T-cell (primary cell): Measurements from ENCODE around the gene SSC4D. TPM values are rescaled to one million over a fixed set of nuclear protein-coding genes. Genes with fewer than 3 reads are reported as not detected.
"Not testable (repeated sequence)": the region's sequence is repeated elsewhere in the genome, so short reads cannot be mapped to it uniquely, and the experiment has no call there.

Experiments
- ATAC-seq, 4 experiments: fragments of 200-7000 bp in 3 of 4; fragments of 150-1000 bp in 1 of 4; cut with Tn5 transposase; replicated peaks in 1 of 4; 1 replicate in 3 of 4; 2 replicates in 1 of 4; pipeline ENCODE4 v1.10.0; 2021; ENCODE audit warnings: moderate library complexity in 3 of 4, mild to moderate bottlenecking in 2 of 4, moderate number of reproducible peaks in 1 of 4
- CTCF ChIA-PET, 2 donors: fragments of 300-600 bp; sonication (Branson Sonifier 250); formaldehyde crosslinking; loops; one replicate each; lab custom pipeline; 2022; ENCODE audit warnings: antibody characterized with exemption in 2 of 2; lab: Charles Lee
- POLR2A ChIA-PET, 2 donors: fragments of 300-600 bp; sonication (Branson Sonifier 250); formaldehyde crosslinking; loops; one replicate each; lab custom pipeline; 2022; ENCODE audit warnings: antibody characterized with exemption in 2 of 2; lab: Charles Lee
- DNase-seq, 35 experiments: peaks; one replicate each; pipeline versions ENCODE4 v3.0.0 to v3.0.0-alpha.2; 2013 to 2023
- H3K27ac ChIP-seq: one replicate; pipeline ENCODE4 v1.5.1; 2013; ENCODE audit warnings: low read length
- H3K27me3 ChIP-seq, 2 experiments: replicated peaks in 1 of 2; 1 replicate in 1 of 2; 2 replicates in 1 of 2; pipeline versions ENCODE4 v1.6.1 to v1.7.0; 2013; ENCODE audit warnings: low read length in 1 of 2, mixed read lengths in 1 of 2; ENCODE audit not compliant: control insufficient read depth in 2 of 2, insufficient read depth in 2 of 2; ENCODE audit errors: extremely low read depth in 1 of 2
- H3K36me3 ChIP-seq, 2 donors: 1 replicate in 1 of 2; 2 replicates in 1 of 2; pipeline versions ENCODE4 v1.6.1 to v1.7.0; 2013; ENCODE audit warnings: low read length in 1 of 2; ENCODE audit not compliant: control insufficient read depth in 2 of 2, insufficient read depth in 1 of 2; ENCODE audit errors: extremely low read depth in 1 of 2
- H3K4me1 ChIP-seq, 2 experiments: 1 replicate in 1 of 2; 2 replicates in 1 of 2; pipeline versions ENCODE4 v1.6.1 to v1.7.0; 2013; ENCODE audit warnings: low read length in 2 of 2, mixed read lengths in 1 of 2; ENCODE audit not compliant: insufficient read depth in 2 of 2, control insufficient read depth in 1 of 2; ENCODE audit errors: extremely low read depth in 1 of 2
- H3K4me3 ChIP-seq, 2 donors: 1 replicate in 1 of 2; 2 replicates in 1 of 2; pipeline versions ENCODE4 v1.5.1 to v1.7.0; 2013; ENCODE audit warnings: mild to moderate bottlenecking in 2 of 2, low read length in 1 of 2, moderate library complexity in 1 of 2; ENCODE audit not compliant: control insufficient read depth in 1 of 2; ENCODE audit errors: extremely low read depth in 1 of 2
- H3K9me3 ChIP-seq: 2 replicates; pipeline ENCODE4 v1.7.0; 2013
- H3K27ac Mint-ChIP-seq, 2 donors: one replicate each; pipeline ENCODE4 v1.8.0; 2020 to 2021; ENCODE audit warnings: mild to moderate bottlenecking in 2 of 2, mixed read lengths in 2 of 2
- H3K27me3 Mint-ChIP-seq, 2 donors: one replicate each; pipeline ENCODE4 v1.8.0; 2021 to 2022; ENCODE audit warnings: mixed read lengths in 2 of 2
- H3K36me3 Mint-ChIP-seq: one replicate; pipeline ENCODE4 v1.8.0; 2021; ENCODE audit warnings: mixed read lengths
- H3K4me1 Mint-ChIP-seq, 3 donors: one replicate each; pipeline ENCODE4 v1.8.0; 2020 to 2022; ENCODE audit warnings: mixed read lengths in 3 of 3, mild to moderate bottlenecking in 1 of 3
- H3K4me3 Mint-ChIP-seq, 3 donors: one replicate each; pipeline ENCODE4 v1.8.0; 2020 to 2022; ENCODE audit warnings: mild to moderate bottlenecking in 3 of 3, mixed read lengths in 3 of 3, moderate library complexity in 3 of 3
- H3K9me3 Mint-ChIP-seq, 3 donors: one replicate each; pipeline ENCODE4 v1.8.0; 2020 to 2022; ENCODE audit warnings: mixed read lengths in 3 of 3
- WGBS: methylation state at CpG from one replicate; pipeline ENCODE4 v1.1.5; 2013; ENCODE audit warnings: missing lambda C conversion rate; ENCODE audit not compliant: insufficient coverage; 5-methylcytosine and 5-hydroxymethylcytosine counted together
- total RNA-seq, 35 experiments: library from RNA in 6 of 35; stranded (reverse) in 6 of 35; fragments of 120-200 nt in 1 of 35; gene quantifications; one replicate each; pipeline versions ENCODE4 v1.2.1 to v1.2.4 and lab custom pipeline; 2013 to 2026

Gene SSC4D
- total RNA-seq, result under 1 TPM in 3 of 5 donors, not detected in 2; 0.20 to 0.76 (median 0.28) TPM
- 0.15 TPM for total RNA-seq (2013)
- 0 to 1.1 (median 0.25) reads per million in 29 experiments for total RNA-seq (lab: John Stamatoyannopoulos, UW)

DNA sequence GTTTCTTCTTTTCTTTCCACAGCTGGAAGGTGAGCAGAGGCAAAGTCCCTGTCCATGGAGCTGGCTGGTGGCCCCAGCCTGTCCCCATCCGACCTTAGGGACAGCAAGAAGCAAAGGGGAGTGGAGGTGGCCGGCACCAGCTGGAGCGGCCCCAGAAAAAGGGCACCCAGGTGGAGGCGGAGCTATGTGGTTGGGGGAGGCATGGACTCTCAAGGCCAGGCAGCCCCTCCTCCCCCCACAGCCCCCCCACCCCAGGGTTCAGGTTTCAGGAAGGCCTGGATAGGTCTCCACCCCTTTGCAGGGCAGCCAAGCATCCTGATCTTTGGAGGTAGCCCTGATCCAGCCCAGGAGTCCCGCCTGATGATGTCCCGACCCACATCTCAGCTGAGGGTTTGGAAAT, at the start of gene SSC4D:
Gene SSC4D (minus strand): TSS at position 161 of the 400 bp plus-strand sequence. CDS start 5,258 bp downstream, outside the sequence.
- H3K9me3 ChIP-seq, result no peaks in the 10 kb centered on the region
- Mint-ChIP-seq H3K4me1 (no peaks in the 10 kb centered on the region), H3K36me3 (no peaks in the 10 kb centered on the region), H3K4me3 (no peak within 1 kb of the TSS), H3K9me3 (no peaks in the 10 kb centered on the region), H3K27ac (no peak within 1 kb of the TSS), H3K27me3 (no peaks in the 10 kb centered on the region)
- no peak within 1 kb of the TSS for H3K4me3 ChIP-seq
- H3K4me1 ChIP-seq, result no peaks in the 10 kb centered on the region
- H3K27me3 ChIP-seq, result peaks cover 0 to 7% of the 10 kb centered on the region in 2 experiments
- ChIA-PET CTCF (interaction anchor here in 1 of 2 donors (0.7 kb wide), 1 partner anchor 1261 kb away, joined by 3 read pairs; no protein-coding TSS in a partner anchor), POLR2A (no interaction called here)
- ATAC-seq (no peak), DNase-seq (no peak)
- WGBS, result 80% methylated on average over 1 of the region's 6 CpGs
- H3K36me3 ChIP-seq, result no peaks in the 10 kb centered on the region
- no peak within 1 kb of the TSS for H3K27ac ChIP-seq

DNA sequence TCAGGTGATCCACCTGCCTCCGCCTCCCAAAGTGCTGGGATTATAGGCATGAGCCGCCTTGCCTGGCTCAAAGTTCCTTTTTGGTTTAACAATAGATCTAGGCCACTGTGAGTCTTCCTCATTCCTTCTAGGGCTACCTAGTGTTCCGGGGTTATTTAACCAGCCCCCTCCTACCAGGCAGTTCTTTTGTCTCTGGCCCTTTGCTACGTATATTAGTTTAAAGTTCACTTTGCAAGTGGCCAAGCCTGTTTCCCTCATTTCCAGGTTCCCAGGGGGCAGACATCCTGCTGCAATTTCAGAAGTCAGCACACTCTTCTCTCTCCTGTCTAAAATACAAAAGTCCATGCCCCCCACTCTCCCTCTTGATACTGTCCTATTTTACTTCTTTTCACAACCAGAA, 49.0 kb upstream of the SSC4D start:
- H3K9me3 ChIP-seq, H3K27ac ChIP-seq, H3K27ac Mint-ChIP-seq, H3K27me3 Mint-ChIP-seq, H3K4me1 Mint-ChIP-seq, H3K27me3 ChIP-seq, H3K4me3 ChIP-seq, POLR2A ChIA-PET, H3K4me1 ChIP-seq, H3K4me3 Mint-ChIP-seq, DNase-seq, H3K36me3 ChIP-seq, H3K36me3 Mint-ChIP-seq, H3K9me3 Mint-ChIP-seq, ATAC-seq, CTCF ChIA-PET: not testable (repeated sequence)
- no CpG with 5 or more reads among the region's 4 CpGs for WGBS

DNA sequence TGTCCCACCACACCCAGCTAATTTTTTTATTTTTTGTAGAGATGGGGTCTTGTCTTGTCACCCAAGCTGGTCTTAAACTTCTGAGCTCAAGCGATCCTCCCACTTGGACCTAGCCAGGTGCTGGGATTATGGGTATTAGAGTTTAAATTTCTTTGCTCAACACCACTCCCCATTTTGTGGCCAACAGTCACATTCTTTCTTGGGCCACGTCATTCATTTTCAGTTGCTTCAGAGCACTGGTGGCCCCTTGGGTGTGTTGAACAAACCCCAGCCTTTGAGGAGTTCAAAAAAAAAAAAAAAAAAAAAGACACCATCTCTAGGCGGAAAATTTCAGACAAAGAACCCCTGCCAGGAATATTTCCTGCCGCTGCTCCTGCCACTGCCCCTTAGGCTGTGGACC, 47.5 kb upstream of the SSC4D start:
- H3K4me3 ChIP-seq, H3K27me3 ChIP-seq, H3K4me3 Mint-ChIP-seq, DNase-seq, CTCF ChIA-PET, H3K9me3 ChIP-seq, H3K27ac ChIP-seq, ATAC-seq, H3K36me3 ChIP-seq, H3K9me3 Mint-ChIP-seq, H3K4me1 ChIP-seq, POLR2A ChIA-PET, H3K4me1 Mint-ChIP-seq, H3K27me3 Mint-ChIP-seq, H3K36me3 Mint-ChIP-seq, H3K27ac Mint-ChIP-seq: not testable (repeated sequence)
- no CpG with 5 or more reads among the region's 4 CpGs for WGBS

DNA sequence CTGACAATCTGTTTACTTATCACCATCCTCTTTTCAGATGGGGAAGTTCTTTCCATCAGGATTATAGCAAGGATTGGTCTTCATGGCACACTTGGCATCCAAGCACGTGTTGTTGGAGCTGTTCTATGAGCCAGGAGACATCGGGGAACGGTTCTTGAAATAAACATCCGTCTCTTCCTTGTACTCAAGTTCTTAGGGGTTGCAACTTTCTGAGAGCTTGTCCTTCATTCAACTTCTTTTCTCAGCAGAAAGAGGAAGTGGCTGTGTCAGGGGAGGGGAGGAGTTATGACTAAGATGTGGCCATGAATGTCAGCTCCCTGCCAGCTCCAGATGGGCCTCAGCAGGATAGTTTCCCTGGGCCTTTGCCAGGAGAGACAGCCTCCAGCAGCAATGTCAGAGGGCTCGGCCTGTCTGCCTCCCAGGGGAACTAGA, 36.1 kb upstream of the SSC4D start:
- H3K9me3 Mint-ChIP-seq, H3K27me3 Mint-ChIP-seq, CTCF ChIA-PET, H3K27me3 ChIP-seq, H3K36me3 Mint-ChIP-seq, H3K4me3 ChIP-seq, H3K36me3 ChIP-seq, H3K9me3 ChIP-seq, POLR2A ChIA-PET: not testable (repeated sequence)
- no CpG with 5 or more reads among the region's 5 CpGs for WGBS
- Mint-ChIP-seq H3K4me3 (peak overlapping the region in 2 of 3 donors; percentile 9 to 23), H3K27ac (peak overlapping the region; percentile 85 to 91), H3K4me1 (peaks cover 5 to 17% (median 11%) of the 10 kb centered on the region in 3 donors)
- peak overlapping the region; percentile 49 for H3K27ac ChIP-seq
- H3K4me1 ChIP-seq, result peaks cover 0 to 22% of the 10 kb centered on the region in 2 experiments
- ATAC-seq (peak; percentile 82 to 90 (median 85)), DNase-seq (peak in 8 of 35 experiments; percentile 4 to 42 (median 24))

DNA sequence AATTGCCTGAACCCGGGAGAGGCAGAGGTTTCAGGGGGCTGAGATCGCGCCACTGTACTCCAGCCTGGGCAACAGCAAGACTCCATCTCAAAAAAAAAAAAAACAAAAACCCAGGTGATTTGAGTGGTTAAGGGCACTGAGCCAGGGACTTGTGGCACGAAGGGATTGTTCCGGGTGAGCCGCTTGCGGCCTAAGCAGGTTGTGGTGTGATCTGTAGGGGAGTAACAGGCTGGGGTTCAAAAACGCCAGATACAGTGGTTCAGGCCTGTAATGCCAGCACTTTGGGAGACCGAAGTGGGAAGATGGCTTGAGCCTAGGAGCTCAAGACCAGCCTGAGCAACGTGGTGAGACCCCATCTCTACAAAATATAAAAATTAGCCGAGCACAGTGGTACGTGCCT, 34.3 kb upstream of the SSC4D start:
- CTCF ChIA-PET, H3K27ac ChIP-seq, H3K27me3 ChIP-seq, H3K9me3 ChIP-seq, H3K9me3 Mint-ChIP-seq, H3K36me3 ChIP-seq, H3K27me3 Mint-ChIP-seq, H3K4me3 ChIP-seq, H3K36me3 Mint-ChIP-seq, POLR2A ChIA-PET: not testable (repeated sequence)
- Mint-ChIP-seq H3K4me1 (peaks cover 5 to 17% (median 11%) of the 10 kb centered on the region in 3 donors), H3K4me3 (peak overlapping the region in 1 of 3 donors; percentile 47), H3K27ac (peak overlapping the region in 1 of 2 donors; percentile 77)
- WGBS, result no CpG with 5 or more reads among the region's 12 CpGs
- peaks cover 0 to 22% of the 10 kb centered on the region in 2 experiments for H3K4me1 ChIP-seq
- DNase-seq (peak in 12 of 35 experiments; percentile 10 to 36 (median 20)), ATAC-seq (peak; percentile 42 to 85 (median 68))

DNA sequence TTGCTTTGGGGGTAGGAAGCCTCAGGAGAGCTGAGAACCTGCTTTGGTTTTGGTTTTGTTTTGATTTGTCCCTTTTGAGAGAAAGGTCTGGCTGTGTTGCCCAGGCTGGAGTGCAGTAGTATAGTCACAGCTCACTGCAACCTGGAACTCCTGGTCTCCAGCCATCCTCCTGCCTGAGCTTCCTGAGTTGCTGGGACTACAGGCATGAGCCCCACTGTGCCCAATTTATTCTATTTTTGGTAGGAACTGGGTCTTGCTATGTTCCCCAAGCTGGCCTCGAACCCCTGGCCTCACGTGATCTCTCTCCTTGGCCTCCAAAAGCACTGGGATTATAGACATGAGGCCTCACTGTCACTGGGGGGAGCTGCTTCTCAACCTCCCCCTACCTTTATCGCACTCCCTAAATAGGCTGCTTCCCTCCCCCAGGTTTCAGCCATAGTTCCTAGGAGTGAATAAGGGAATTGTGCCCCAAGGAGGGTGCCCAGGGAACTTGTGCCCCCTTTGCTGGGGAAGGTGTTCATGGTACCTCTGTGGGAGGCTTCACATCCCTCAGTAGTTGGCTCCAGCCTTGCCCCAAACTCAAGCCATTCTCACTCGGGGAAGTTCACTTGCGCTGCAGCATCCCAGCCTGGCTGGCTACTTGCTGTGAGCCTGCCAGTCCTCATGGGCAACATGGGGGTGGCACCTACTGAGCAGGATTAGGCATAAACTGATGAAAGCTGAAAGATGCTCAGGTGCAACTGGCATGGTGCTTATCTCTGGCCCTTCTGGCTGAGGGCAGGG, 33.4 kb upstream of the SSC4D start:
- H3K27ac ChIP-seq, CTCF ChIA-PET, H3K27me3 Mint-ChIP-seq, H3K9me3 ChIP-seq, H3K9me3 Mint-ChIP-seq, H3K4me3 Mint-ChIP-seq, H3K36me3 Mint-ChIP-seq, H3K4me3 ChIP-seq, H3K36me3 ChIP-seq, H3K27me3 ChIP-seq, DNase-seq, ATAC-seq, POLR2A ChIA-PET, H3K27ac Mint-ChIP-seq: not testable (repeated sequence)
- peaks cover 5 to 18% (median 11%) of the 10 kb centered on the region in 3 donors for H3K4me1 Mint-ChIP-seq
- no CpG with 5 or more reads among the region's 5 CpGs for WGBS
- peaks cover 0 to 22% of the 10 kb centered on the region in 2 experiments for H3K4me1 ChIP-seq
